ENCODE data around the gene STXBP5. TPM values are rescaled to one million over a fixed set of nuclear protein-coding genes. Genes with fewer than 3 reads are reported as not detected.

STXBP5 gene
- total RNA-seq, 1 donor from 2014 or later = 28.6 TPM

DNA sequence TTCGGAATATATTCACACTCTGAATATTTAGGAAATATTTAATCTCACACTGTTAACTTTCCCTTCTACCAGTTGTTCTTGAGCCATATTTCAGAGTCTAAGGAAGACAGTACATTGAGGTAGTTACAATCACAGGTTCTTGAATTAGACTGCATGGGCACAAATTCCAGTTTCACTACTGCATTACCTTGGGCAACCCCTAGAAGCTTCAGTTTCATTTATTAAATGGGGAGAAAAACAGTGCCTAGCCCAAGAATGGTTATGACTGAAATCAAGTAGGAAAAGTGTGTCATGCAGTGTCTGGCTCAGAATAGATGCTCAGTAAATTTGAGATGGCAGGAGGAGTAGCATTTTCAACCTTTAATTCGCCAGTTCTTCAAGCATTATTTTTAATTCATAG is 179.8 kb downstream of the STXBP5 start:
- Mint-ChIP-seq H3K27me3 (no peaks in the 10 kb centered on the region), H3K36me3 (ENCODE audit: low read depth) (peaks cover 32% of the 10 kb centered on the region)
- intact Hi-C loops (cut with micrococcal nuclease) = loop anchor here (2.0 to 10.0 kb wide), 2 partner anchors 99 to 527 kb away; no protein-coding TSS in a partner anchor

DNA sequence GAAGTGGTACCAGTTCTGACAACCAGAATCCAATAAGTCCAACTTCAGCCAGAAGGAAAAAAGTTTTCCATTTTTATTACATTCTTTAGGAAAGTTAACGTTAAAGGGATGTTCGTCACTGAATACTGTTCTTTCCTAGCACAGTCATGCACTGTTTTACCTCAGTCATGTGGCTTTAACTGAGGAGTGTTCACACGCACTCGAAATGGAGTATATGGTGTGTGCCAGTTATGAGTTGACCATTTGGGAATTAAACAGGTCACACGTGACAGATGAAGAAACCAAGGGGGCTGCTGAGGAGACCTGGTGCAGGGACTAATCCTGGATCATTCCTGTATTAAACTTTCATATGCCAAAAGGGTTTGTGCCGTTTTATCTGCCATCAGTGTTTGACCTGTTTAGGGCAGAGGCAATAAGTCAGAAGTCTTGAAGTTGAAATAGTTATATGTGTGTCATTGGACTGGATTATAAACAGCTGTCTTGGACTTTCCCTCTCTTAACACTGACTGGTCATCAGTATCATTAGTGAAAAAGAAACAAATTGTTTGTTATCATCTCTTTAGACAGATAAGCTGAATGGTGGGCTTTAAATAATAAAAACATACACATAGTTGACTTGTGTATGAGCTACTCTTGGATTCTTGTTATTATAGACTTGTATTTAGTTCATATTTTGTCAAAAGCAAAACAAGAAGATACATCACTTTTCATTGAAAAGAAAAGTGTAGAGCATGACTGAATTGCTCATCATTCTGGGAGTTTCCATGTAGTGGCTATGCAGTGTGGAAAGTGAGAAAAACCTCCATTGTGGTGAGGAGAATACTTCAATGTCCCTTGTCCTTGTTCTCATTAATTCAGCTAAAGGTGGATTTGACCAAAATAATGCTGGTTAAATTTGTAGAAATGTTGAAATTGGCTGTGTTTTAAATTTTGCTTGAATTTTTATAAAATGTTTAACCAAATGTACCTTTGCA is 180.8 kb downstream of the STXBP5 start:
- intact Hi-C loops (cut with micrococcal nuclease) = loop anchor here (2.0 to 10.0 kb wide), 2 partner anchors 100 to 528 kb away; no protein-coding TSS in a partner anchor
- Mint-ChIP-seq H3K4me1 (peaks cover 6% of the 10 kb centered on the region), H3K36me3 (ENCODE audit: low read depth) (peaks cover 28% of the 10 kb centered on the region), H3K4me3 (no peak overlapping the region), H3K9me3 (peaks cover 4% of the 10 kb centered on the region), H3K27me3 (no peaks in the 10 kb centered on the region), H3K27ac (peak overlapping the region; percentile 41)
- no peak for DNase-seq

More for the DNA sequence above, 179.8 kb downstream of the STXBP5 start:
- H3K9me3 Mint-ChIP-seq = peaks cover 4% of the 10 kb centered on the region
- H3K4me1 Mint-ChIP-seq = peaks cover 6% of the 10 kb centered on the region
- no peak overlapping the region for H3K4me3 Mint-ChIP-seq
- no peak for DNase-seq
- peak overlapping the region; percentile 5 for H3K27ac Mint-ChIP-seq

DNA sequence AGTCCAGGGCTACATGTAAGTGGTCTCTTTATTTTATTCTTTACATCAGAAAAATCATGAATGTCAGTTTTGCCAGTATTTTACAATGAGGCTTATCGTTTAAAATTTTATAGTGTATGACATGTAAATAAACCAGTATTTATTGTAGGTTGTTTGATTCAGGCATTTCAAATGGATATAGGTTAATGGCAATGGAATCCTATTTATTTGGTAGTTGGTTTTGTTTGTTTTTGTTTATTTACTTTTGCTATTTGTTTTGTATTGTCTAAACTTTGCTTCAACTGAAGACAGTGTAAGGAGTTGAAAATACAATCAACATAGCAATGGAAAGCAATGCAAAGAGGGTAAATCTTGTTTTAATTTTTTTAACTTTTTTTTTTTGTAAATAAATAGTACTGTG is 185.2 kb downstream of the STXBP5 start:
- no peaks in the 10 kb centered on the region for H3K9me3 Mint-ChIP-seq
- no peak overlapping the region for H3K27ac Mint-ChIP-seq
- H3K27me3 Mint-ChIP-seq = no peaks in the 10 kb centered on the region
- peaks cover 6% of the 10 kb centered on the region for H3K36me3 Mint-ChIP-seq (ENCODE audit: low read depth)
- peaks cover 3% of the 10 kb centered on the region for H3K4me1 Mint-ChIP-seq
- no peak for DNase-seq
- no peak overlapping the region for H3K4me3 Mint-ChIP-seq
- intact Hi-C loops (cut with micrococcal nuclease) = loop anchor here (10.0 kb wide), 1 partner anchor 105 kb away; no protein-coding TSS in a partner anchor

DNA sequence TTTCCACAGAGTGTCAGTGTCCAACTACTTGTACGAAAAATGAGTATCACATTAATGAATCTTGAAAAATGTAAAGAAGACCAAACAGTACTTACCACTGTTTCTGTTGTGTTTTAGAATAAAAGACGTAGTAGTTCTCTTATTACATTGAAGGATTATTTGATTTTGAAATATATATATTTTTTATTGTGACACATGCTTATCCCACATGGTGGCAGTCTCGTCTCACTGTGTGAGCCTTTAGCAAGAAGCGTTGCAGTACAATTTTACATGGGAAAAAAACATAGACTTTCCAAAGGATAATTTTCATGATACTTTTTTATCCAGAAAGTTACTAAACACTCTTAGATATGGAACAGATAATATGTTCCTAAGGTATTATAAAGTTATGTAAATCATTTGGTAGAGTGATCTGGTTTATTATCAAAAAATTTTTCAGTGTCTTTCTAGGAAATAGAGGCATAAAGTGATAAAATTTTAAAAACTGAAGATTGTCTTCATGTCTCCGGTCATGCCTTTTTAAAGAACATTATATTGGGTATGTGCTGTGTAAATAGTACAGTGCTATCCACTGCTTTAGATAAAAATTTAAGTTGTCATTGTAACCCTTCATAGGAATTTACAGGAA is 186.8 kb downstream of the STXBP5 start:
- Mint-ChIP-seq H3K9me3 (no peaks in the 10 kb centered on the region), H3K36me3 (ENCODE audit: low read depth) (no peaks in the 10 kb centered on the region), H3K27me3 (no peaks in the 10 kb centered on the region), H3K4me1 (no peaks in the 10 kb centered on the region), H3K4me3 (no peak overlapping the region), H3K27ac (no peak overlapping the region)
- intact Hi-C loops (cut with micrococcal nuclease) = no loop called here
- DNase-seq = no peak

DNA sequence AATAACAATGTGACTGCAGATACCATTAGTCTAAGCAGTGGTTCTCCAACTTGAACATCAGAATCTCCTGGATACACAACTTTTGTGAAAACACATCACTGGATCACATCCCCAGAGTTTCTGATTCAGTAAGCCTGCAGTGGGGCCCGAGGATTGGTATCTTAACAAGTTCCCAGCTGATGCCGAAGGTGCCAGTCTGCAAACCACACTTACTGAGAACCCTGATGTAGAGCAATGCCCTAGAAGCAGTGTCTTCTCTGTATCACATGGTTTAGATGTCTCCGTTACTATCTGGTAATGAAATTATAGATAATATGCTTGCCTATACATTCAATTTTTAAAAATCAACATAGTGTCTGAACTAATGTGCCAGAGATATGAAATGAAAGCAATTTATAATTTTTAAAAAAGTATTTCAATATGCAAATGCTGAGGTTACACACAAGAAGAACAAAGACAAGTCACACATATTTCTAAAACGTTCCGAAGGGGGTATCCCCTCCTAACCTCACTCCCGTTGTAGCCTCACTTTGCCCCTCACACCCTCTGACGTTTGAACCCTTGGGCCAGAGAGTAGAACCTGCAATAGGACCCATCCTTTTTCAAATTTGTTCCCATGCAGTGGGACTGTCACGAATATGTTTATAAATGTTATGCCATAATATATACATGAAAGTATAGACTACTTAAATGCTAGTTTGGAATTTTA is 188.9 kb downstream of the STXBP5 start:
- H3K9me3 Mint-ChIP-seq = no peaks in the 10 kb centered on the region
- intact Hi-C loops (cut with micrococcal nuclease) = no loop called here
- H3K4me3 Mint-ChIP-seq = no peak overlapping the region
- H3K27me3 Mint-ChIP-seq = no peaks in the 10 kb centered on the region
- no peak overlapping the region for H3K27ac Mint-ChIP-seq
- no peak for DNase-seq
- no peaks in the 10 kb centered on the region for H3K36me3 Mint-ChIP-seq (ENCODE audit: low read depth)
- H3K4me1 Mint-ChIP-seq = no peaks in the 10 kb centered on the region

DNA sequence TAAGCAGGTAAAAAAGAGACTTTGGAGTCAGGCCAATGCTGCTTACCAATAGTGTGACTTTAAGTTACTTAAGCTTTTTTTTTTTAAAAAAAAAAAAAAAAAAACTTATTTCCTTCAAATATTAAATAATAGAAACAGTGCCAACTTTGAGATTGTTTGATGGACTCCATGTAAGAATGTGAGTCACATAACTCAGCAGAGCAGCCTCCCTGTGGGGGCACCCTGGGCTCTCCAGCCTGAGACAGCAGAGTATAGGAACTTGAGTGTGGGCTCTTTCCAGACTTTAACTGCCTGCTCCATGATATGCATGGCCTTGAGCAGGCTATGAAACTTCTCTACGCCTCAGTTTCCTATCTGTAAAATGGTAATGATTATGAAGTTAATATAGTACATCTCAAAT is 190.9 kb downstream of the STXBP5 start:
- no peak for DNase-seq
- Mint-ChIP-seq H3K36me3 (ENCODE audit: low read depth) (no peaks in the 10 kb centered on the region), H3K4me1 (no peaks in the 10 kb centered on the region), H3K27me3 (no peaks in the 10 kb centered on the region), H3K9me3 (peaks cover 4% of the 10 kb centered on the region), H3K27ac (no peak overlapping the region), H3K4me3 (no peak overlapping the region)
- intact Hi-C loops (cut with micrococcal nuclease) = no loop called here

DNA sequence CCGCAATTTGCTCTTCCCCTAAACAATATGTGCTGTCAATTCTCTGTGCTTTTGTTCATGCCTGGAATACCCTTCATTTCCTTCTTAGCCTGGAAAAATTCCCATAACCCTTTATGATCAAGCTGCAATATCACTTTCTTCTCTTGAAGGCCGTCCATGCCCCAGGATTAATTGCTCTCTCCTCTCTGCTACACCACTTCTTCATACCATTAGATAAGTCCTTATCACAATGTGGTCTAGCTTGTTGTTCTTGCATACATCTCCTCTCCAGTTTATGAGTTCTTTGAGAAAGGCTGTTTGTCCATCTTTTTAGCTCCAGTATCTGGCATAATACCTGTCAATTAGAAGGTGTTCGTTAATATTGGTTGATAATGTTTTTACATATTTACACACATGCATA is 193.1 kb downstream of the STXBP5 start:
- Mint-ChIP-seq H3K9me3 (peaks cover 12% of the 10 kb centered on the region), H3K27me3 (no peaks in the 10 kb centered on the region), H3K4me3 (no peak overlapping the region), H3K4me1 (no peaks in the 10 kb centered on the region), H3K36me3 (ENCODE audit: low read depth) (no peaks in the 10 kb centered on the region), H3K27ac (no peak overlapping the region)
- intact Hi-C loops (cut with micrococcal nuclease) = no loop called here
- DNase-seq = no peak

DNA sequence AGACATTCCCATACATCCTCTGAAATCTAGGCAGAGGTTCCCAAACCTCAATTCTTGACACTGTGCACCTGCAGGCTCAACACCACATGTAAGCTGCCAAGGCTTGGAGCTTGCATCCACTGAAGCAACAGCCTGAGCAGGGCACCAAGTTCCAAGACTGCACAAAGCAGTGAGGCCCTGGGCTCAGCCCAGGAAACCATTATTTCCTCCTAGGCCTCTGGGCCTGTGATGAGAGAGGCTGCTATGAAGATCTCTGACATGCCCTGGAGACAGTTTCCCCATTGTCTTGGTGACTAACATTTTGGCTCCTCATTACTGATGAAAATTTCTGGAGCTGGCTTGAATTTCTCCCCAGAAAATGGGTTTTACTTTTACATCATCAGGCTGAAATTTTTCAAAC is 196.8 kb downstream of the STXBP5 start:
- no peak overlapping the region for H3K27ac Mint-ChIP-seq
- DNase-seq = no peak
- peaks cover 15% of the 10 kb centered on the region for H3K9me3 Mint-ChIP-seq
- no peaks in the 10 kb centered on the region for H3K36me3 Mint-ChIP-seq (ENCODE audit: low read depth)
- no peaks in the 10 kb centered on the region for H3K27me3 Mint-ChIP-seq
- no peaks in the 10 kb centered on the region for H3K4me1 Mint-ChIP-seq
- intact Hi-C loops (cut with micrococcal nuclease) = no loop called here
- H3K4me3 Mint-ChIP-seq = no peak overlapping the region

DNA sequence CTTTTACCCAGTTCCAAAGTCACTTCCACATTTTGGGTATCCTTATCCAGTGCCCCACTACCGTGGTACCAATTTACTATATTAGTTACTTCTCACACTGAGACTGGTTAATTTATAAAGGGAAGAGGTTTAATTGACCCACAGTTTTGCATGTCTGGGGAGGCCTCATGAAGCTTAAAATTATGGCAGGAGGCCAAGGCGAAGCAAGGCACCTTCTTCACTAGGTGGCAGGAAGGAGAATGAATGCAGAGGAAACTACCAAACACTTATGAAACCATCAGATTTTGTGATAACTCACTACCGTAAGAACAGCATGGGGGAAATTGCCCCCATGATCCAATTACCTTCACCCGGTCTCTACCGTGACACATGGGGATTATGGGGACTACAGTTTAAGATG is 197.6 kb downstream of the STXBP5 start:
- Mint-ChIP-seq H3K9me3 (peaks cover 15% of the 10 kb centered on the region), H3K4me1 (no peaks in the 10 kb centered on the region), H3K4me3 (no peak overlapping the region), H3K27me3 (no peaks in the 10 kb centered on the region), H3K27ac (no peak overlapping the region), H3K36me3 (ENCODE audit: low read depth) (no peaks in the 10 kb centered on the region)
- no peak for DNase-seq
- intact Hi-C loops (cut with micrococcal nuclease) = no loop called here

DNA sequence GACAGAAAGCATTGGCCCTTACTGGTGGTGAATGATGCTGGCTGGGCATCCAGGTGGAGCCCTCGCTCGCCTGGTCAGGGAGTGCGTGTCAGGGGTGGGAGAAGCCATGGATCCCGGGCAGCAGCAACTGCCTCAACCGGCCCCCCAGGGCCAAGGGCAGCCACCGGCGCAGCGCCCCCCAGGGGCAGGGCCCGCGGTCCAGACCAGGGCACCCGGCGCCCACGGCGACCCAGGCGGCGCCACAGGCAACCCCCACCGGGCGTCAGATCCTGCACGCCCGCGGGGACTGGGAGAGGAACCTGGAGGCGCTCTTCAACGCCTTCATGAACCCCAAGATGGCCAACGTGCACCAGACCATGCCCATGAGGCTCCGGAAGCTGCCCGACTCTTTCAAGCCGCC is 202.6 kb downstream of the STXBP5 start:
- no peaks in the 10 kb centered on the region for H3K36me3 Mint-ChIP-seq (ENCODE audit: low read depth)
- intact Hi-C loops (cut with micrococcal nuclease) = no loop called here
- no peak overlapping the region for H3K4me3 Mint-ChIP-seq
- H3K4me1 Mint-ChIP-seq = no peaks in the 10 kb centered on the region
- no peak for DNase-seq
- H3K9me3 Mint-ChIP-seq = peaks cover 4% of the 10 kb centered on the region
- no peaks in the 10 kb centered on the region for H3K27me3 Mint-ChIP-seq
- no peak overlapping the region for H3K27ac Mint-ChIP-seq

DNA sequence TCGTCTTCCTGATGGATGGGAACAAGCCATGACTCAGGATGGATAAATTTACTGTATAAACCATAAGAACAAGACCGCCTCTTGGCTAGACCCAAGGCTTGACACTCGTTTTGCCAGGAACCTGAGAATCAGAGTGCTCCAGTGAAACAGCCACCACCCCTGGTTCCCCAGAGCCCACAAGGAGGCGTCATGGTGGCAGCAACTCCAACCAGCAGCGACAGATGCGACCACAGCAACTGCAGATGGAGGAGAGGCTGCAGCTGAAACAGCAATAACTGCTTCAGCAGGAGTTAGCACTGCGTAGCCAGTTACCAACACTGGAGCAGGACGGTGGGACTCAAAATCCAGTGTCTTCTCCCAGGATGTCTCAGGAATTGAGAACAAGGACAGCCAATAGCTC is 203.4 kb downstream of the STXBP5 start:
- no peaks in the 10 kb centered on the region for H3K4me1 Mint-ChIP-seq
- no peaks in the 10 kb centered on the region for H3K27me3 Mint-ChIP-seq
- H3K36me3 Mint-ChIP-seq (ENCODE audit: low read depth) = no peaks in the 10 kb centered on the region
- no peak overlapping the region for H3K4me3 Mint-ChIP-seq
- intact Hi-C loops (cut with micrococcal nuclease) = no loop called here
- DNase-seq = no peak
- H3K27ac Mint-ChIP-seq = no peak overlapping the region
- H3K9me3 Mint-ChIP-seq = no peaks in the 10 kb centered on the region

DNA sequence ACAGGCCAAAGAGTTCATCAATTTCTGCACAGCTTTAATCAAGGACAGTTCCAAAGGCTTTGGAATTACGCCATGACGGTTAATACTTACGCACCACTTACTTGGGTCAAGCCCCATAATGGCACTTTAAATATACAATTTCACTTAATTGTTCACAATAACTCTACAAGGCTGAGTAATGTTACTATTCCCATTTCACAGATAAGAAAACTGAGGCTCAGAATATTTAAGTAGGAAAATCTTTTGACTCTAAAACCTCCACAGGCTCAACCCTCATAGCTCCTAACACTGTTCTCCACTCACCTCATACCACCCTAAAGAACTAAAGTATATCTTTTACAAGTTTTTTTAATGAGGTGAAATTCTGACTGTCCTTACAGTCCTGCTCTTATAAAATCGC is 212.4 kb downstream of the STXBP5 start:
- H3K9me3 Mint-ChIP-seq = no peaks in the 10 kb centered on the region
- no peaks in the 10 kb centered on the region for H3K36me3 Mint-ChIP-seq (ENCODE audit: low read depth)
- H3K4me1 Mint-ChIP-seq = no peaks in the 10 kb centered on the region
- no peak overlapping the region for H3K4me3 Mint-ChIP-seq
- H3K27ac Mint-ChIP-seq = no peak overlapping the region
- H3K27me3 Mint-ChIP-seq = no peaks in the 10 kb centered on the region
- intact Hi-C loops (cut with micrococcal nuclease) = no loop called here
- DNase-seq = no peak

DNA sequence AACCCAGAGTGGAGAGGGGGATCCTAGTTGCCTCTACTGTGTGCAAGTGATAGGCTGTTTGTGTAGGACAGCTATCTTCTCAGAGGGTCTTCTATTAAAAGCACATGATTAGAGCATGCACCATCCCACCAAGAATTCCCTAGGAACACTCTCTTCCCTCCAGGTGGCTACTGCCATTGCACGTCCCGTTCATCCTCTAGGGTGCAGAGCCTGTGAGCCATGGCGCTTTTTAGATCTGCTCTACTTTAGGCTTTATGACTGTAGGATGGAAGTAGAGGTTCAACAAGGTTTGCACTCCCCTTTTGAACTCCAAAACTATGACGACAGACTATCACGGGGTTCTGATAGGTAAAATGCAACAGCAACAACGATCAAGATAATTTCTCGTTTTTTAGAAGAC is 213.7 kb downstream of the STXBP5 start:
- H3K4me1 Mint-ChIP-seq = no peaks in the 10 kb centered on the region

DNA sequence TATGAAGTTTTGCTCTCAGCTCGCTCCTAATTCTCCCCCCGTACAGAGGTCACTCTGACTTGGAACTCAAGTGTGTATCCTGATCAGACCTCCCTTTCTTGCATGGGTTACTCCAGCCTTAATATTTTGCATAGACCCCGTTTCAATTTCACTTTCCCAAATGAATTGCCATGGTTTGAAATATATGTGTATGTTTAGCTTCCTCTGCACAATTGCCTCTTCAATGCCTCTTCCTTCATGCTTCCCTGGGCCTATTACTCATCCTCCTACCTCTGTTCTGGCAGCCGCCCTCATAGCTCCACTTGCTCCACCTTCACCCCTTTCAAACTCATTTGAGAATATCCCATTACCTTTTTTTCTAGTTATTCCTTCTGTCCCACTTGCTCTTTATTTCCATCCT is 214.3 kb downstream of the STXBP5 start:
- Mint-ChIP-seq H3K9me3 (no peaks in the 10 kb centered on the region), H3K4me3 (no peak overlapping the region), H3K4me1 (no peaks in the 10 kb centered on the region), H3K27ac (no peak overlapping the region), H3K36me3 (ENCODE audit: low read depth) (no peaks in the 10 kb centered on the region), H3K27me3 (no peaks in the 10 kb centered on the region)
- intact Hi-C loops (cut with micrococcal nuclease) = no loop called here
- no peak for DNase-seq

More for the DNA sequence above, 213.7 kb downstream of the STXBP5 start:
- Mint-ChIP-seq H3K36me3 (ENCODE audit: low read depth) (no peaks in the 10 kb centered on the region), H3K27ac (no peak overlapping the region), H3K4me3 (no peak overlapping the region), H3K9me3 (no peaks in the 10 kb centered on the region), H3K27me3 (no peaks in the 10 kb centered on the region)
- intact Hi-C loops (cut with micrococcal nuclease) = no loop called here
- no peak for DNase-seq
